H9 (cell line): Measurements from ENCODE around the gene ST3GAL5. TPM values are rescaled to one million over a fixed set of nuclear protein-coding genes. Genes with fewer than 3 reads are reported as not detected.

Experiments used
- DNase-seq: peaks from one replicate; pipeline ENCODE4 v3.0.0-alpha.2; 2017
- H2AFZ ChIP-seq: one replicate; pipeline ENCODE4 v1.6.1; 2013; ENCODE audit warnings: mild to moderate bottlenecking, low read length, control low read depth, moderate library complexity
- H2AK5ac ChIP-seq: 2 replicates; pipeline ENCODE4 v1.6.1; 2013; ENCODE audit warnings: low read length, control low read depth, mixed read lengths; ENCODE audit not compliant: insufficient read length
- H2BK120ac ChIP-seq: one replicate; pipeline ENCODE4 v1.6.1; 2013; ENCODE audit warnings: low read depth, mild to moderate bottlenecking, low read length, control low read depth, inconsistent platforms; ENCODE audit not compliant: poor library complexity, severe bottlenecking
- H2BK12ac ChIP-seq: 2 replicates; pipeline ENCODE4 v1.6.1; 2013; ENCODE audit warnings: low read length, control low read depth, mixed read lengths, low read depth; ENCODE audit not compliant: insufficient read length
- H2BK15ac ChIP-seq: 2 replicates; pipeline ENCODE4 v1.6.1; 2013; ENCODE audit warnings: low read depth, low read length, control low read depth
- H2BK20ac ChIP-seq: one replicate; pipeline ENCODE4 v1.6.1; 2013; ENCODE audit warnings: low read depth, mild to moderate bottlenecking, low read length, control low read depth, inconsistent platforms; ENCODE audit not compliant: poor library complexity, severe bottlenecking
- H2BK5ac ChIP-seq: 2 replicates; pipeline ENCODE4 v1.6.1; 2013; ENCODE audit warnings: low read length, control low read depth, mixed read lengths; ENCODE audit not compliant: insufficient read length
- H3K14ac ChIP-seq: 2 replicates; pipeline ENCODE4 v1.6.1; 2013; ENCODE audit warnings: low read length, control low read depth; ENCODE audit not compliant: insufficient read depth
- H3K18ac ChIP-seq: 2 replicates; pipeline ENCODE4 v1.6.1; 2013; ENCODE audit warnings: low read depth, mild to moderate bottlenecking, mixed read lengths, low read length, control low read depth; ENCODE audit not compliant: insufficient read length
- H3K23ac ChIP-seq: 2 replicates; pipeline ENCODE4 v1.6.1; 2013; ENCODE audit warnings: low read length, control low read depth, mixed read lengths, low read depth; ENCODE audit not compliant: insufficient read length
- H3K23me2 ChIP-seq: 2 replicates; pipeline ENCODE4 v1.6.1; 2013; ENCODE audit warnings: low read depth, mild to moderate bottlenecking, mixed read lengths, low read length, control low read depth; ENCODE audit not compliant: insufficient read length, poor library complexity, severe bottlenecking
- H3K27ac ChIP-seq: 2 replicates; pipeline ENCODE4 v1.5.1; 2013; ENCODE audit warnings: low read length, control low read depth, mixed read lengths, low read depth; ENCODE audit not compliant: insufficient read length
- H3K27me3 ChIP-seq: 2 replicates; pipeline ENCODE4 v1.6.1; 2013; ENCODE audit warnings: low read length, control low read depth, inconsistent platforms; ENCODE audit not compliant: insufficient read depth
- H3K4ac ChIP-seq: 2 replicates; pipeline ENCODE4 v1.6.1; 2013; ENCODE audit warnings: low read depth, mild to moderate bottlenecking, control low read depth, inconsistent platforms, low read length, moderate library complexity
- H3K4me1 ChIP-seq: 2 replicates; pipeline ENCODE4 v1.6.1; 2013; ENCODE audit warnings: low read length, control low read depth, inconsistent platforms; ENCODE audit not compliant: insufficient read depth
- H3K4me2 ChIP-seq: 2 replicates; pipeline ENCODE4 v1.6.1; 2013; ENCODE audit warnings: low read length, control low read depth, mixed read lengths; ENCODE audit not compliant: insufficient read length, insufficient read depth
- H3K56ac ChIP-seq: 2 replicates; pipeline ENCODE4 v1.6.1; 2013; ENCODE audit warnings: low read depth, mild to moderate bottlenecking, mixed read lengths, low read length, control low read depth; ENCODE audit not compliant: insufficient read length
- H3K79me1 ChIP-seq: 2 replicates; pipeline ENCODE4 v1.6.1; 2013; ENCODE audit warnings: low read depth, mild to moderate bottlenecking, moderate library complexity, low read length, control low read depth, inconsistent platforms; ENCODE audit not compliant: insufficient read depth, poor library complexity, severe bottlenecking
- H3K79me2 ChIP-seq: 2 replicates; pipeline ENCODE4 v1.6.1; 2013; ENCODE audit warnings: low read length, control low read depth, inconsistent platforms; ENCODE audit not compliant: insufficient read depth
- H3K9ac ChIP-seq: 2 replicates; pipeline ENCODE4 v1.6.1; 2013; ENCODE audit warnings: low read length, control low read depth, mixed read lengths; ENCODE audit not compliant: insufficient read length; ENCODE audit errors: extremely low read depth
- H3K9me3 ChIP-seq: one replicate; pipeline ENCODE4 v1.6.1; 2013; ENCODE audit warnings: low read depth, low read length, inconsistent platforms; ENCODE audit not compliant: control insufficient read depth
- H3T11ph ChIP-seq: one replicate; pipeline ENCODE4 v1.6.1; 2013; ENCODE audit warnings: mild to moderate bottlenecking, low read length, control low read depth, inconsistent platforms
- H4K20me1 ChIP-seq: one replicate; pipeline ENCODE4 v1.6.1; 2013; ENCODE audit not compliant: control insufficient read depth, insufficient read length, insufficient read depth
- H4K5ac ChIP-seq: 2 replicates; pipeline ENCODE4 v1.6.1; 2013; ENCODE audit warnings: low read depth, mild to moderate bottlenecking, mixed read lengths, low read length, control low read depth; ENCODE audit not compliant: insufficient read length
- H4K8ac ChIP-seq: replicated peaks from 2 replicates; pipeline ENCODE4 v1.6.1; 2013; ENCODE audit warnings: low read length, control low read depth, mixed read lengths, low read depth; ENCODE audit not compliant: insufficient read length
- H4K91ac ChIP-seq: 2 replicates; pipeline ENCODE4 v1.6.1; 2013; ENCODE audit warnings: low read depth, mild to moderate bottlenecking, moderate library complexity, mixed read lengths, low read length, control low read depth; ENCODE audit not compliant: insufficient read length
- H3K27ac Mint-ChIP-seq, 3 experiments: 2 replicates in 2 of 3; 3 replicates in 1 of 3; pipeline ENCODE4 v1.8.0; 2020 to 2021; ENCODE audit warnings: mixed read lengths in 3 of 3, mild to moderate bottlenecking in 1 of 3, moderate library complexity in 1 of 3
- H3K27me3 Mint-ChIP-seq: 2 replicates; pipeline ENCODE4 v1.8.0; 2021; ENCODE audit warnings: low read depth, mild to moderate bottlenecking, moderate library complexity, mixed read lengths
- H3K36me3 Mint-ChIP-seq, 3 experiments: 2 replicates in 2 of 3; 3 replicates in 1 of 3; pipeline ENCODE4 v1.8.0; 2020 to 2021; ENCODE audit warnings: low read depth in 3 of 3, mixed read lengths in 3 of 3; ENCODE audit not compliant: insufficient read depth in 1 of 3
- H3K4me1 Mint-ChIP-seq, 2 experiments: 2 replicates each; pipeline ENCODE4 v1.8.0; 2020; ENCODE audit warnings: mixed read lengths in 2 of 2
- H3K4me3 Mint-ChIP-seq, 2 experiments: 2 replicates in 1 of 2; 3 replicates in 1 of 2; pipeline ENCODE4 v1.8.0; 2020 to 2021; ENCODE audit warnings: mild to moderate bottlenecking in 2 of 2, mixed read lengths in 2 of 2, moderate library complexity in 1 of 2
- H3K9me3 Mint-ChIP-seq, 2 experiments: 2 replicates in 1 of 2; 3 replicates in 1 of 2; pipeline ENCODE4 v1.8.0; 2020; ENCODE audit warnings: mild to moderate bottlenecking in 2 of 2, mixed read lengths in 2 of 2, moderate library complexity in 1 of 2
- CTCF ChIP-seq: fragments of 200-600 bp; sonication (generic); conservative IDR thresholded peaks from 3 replicates; pipeline ENCODE4 v1.8.0; 2021; ENCODE audit warnings: antibody characterized with exemption, mild to moderate bottlenecking
- WGBS: extraction: QIAGEN DNeasy Blood & Tissue Kit; methylation state at CpG from one replicate; pipeline ENCODE4 v1.1.7; 2013; ENCODE audit warnings: missing lambda C conversion rate, low lambda C conversion rate, mixed read lengths; ENCODE audit not compliant: insufficient read length; ENCODE audit errors: extremely low coverage; 5-methylcytosine and 5-hydroxymethylcytosine counted together
- total RNA-seq: library from RNA; stranded (reverse); gene quantifications from 2 replicates; pipeline ENCODE4 v1.2.1, GENCODE V29; 2021

ST3GAL5 gene
- total RNA-seq, 1 experiment from 2014 or later = 3.3 TPM

- Histone ChIP-seq H4K8ac (no peak overlapping the region), H3K79me1 (no peaks in the 10 kb centered on the region), H2AK5ac (no peak overlapping the region), H3K4me1 (no peaks in the 10 kb centered on the region), H3K14ac (no peak overlapping the region), H3K23ac (no peak overlapping the region), H3T11ph (no peak overlapping the region), H3K4me2 (no peak overlapping the region), H4K91ac (no peak overlapping the region), H3K56ac (no peak overlapping the region), H2BK5ac (no peak overlapping the region), H2BK15ac (no peak overlapping the region), H3K79me2 (no peaks in the 10 kb centered on the region), H2AFZ (no peak overlapping the region), H3K4ac (no peak overlapping the region), H4K5ac (no peak overlapping the region), H2BK20ac (no peak overlapping the region), H3K27ac (no peak overlapping the region), H3K9me3 (no peaks in the 10 kb centered on the region), H3K9ac (no peak overlapping the region), H4K20me1 (no peaks in the 10 kb centered on the region), H3K18ac (no peak overlapping the region), H3K27me3 (no peaks in the 10 kb centered on the region), H2BK12ac (no peak overlapping the region), H2BK120ac (no peak overlapping the region), H3K23me2 (no peaks in the 10 kb centered on the region)
- H3K27me3 Mint-ChIP-seq = peaks cover 2% of the 10 kb centered on the region
- no peak for TF ChIP-seq CTCF
- no peak overlapping the region; a peak in 1 of 7 replicates for H3K27ac Mint-ChIP-seq
- H3K36me3 Mint-ChIP-seq = no peaks in the 10 kb centered on the region; a peak in 1 of 7 replicates
- no CpG with 5 or more reads among the region's 5 CpGs for WGBS
- no peak for DNase-seq
- no peak overlapping the region for H3K4me3 Mint-ChIP-seq
- peaks cover 5% of the 10 kb centered on the region in 2 experiments; a peak in 2 of 4 replicates for H3K4me1 Mint-ChIP-seq
- no peaks in the 10 kb centered on the region for H3K9me3 Mint-ChIP-seq
Measured at GRCh38 chr2:85926526-85926925, 37.7 kb upstream of the ST3GAL5 start.
